Upper lobe of left lung (tissue), 4 donors: ENCODE data around the gene CACUL1.

Experiments used
- EP300 ChIP-seq, 4 donors: sonication (generic); formaldehyde crosslinking; IDR thresholded peaks; one replicate each; pipeline ENCODE4 v1.5.1; 2017; ENCODE audit warnings: antibody characterized with exemption in 4 of 4, control low read depth in 2 of 4
- POLR2A ChIP-seq, 4 donors: fragments of 450-650 bp; IDR thresholded peaks; one replicate each; pipeline ENCODE4 v1.5.1; 2016 to 2017; ENCODE audit warnings: antibody characterized with exemption in 4 of 4, mild to moderate bottlenecking in 2 of 4
- POLR2AphosphoS5 ChIP-seq, 2 donors: sonication (generic); formaldehyde crosslinking; IDR thresholded peaks; one replicate each; pipeline ENCODE4 v1.5.1; 2017; ENCODE audit warnings: antibody characterized with exemption in 2 of 2
- TF ChIP-seq, protein P1 (sequence below), 6 experiments: fragments of 450-650 bp in 4 of 6; fragments of 200-600 bp in 2 of 6; sonication (generic) in 2 of 6; IDR thresholded peaks; one replicate each; pipeline ENCODE4 v1.5.1; 2016 to 2019; ENCODE audit warnings: antibody characterized with exemption in 6 of 6

DNA sequence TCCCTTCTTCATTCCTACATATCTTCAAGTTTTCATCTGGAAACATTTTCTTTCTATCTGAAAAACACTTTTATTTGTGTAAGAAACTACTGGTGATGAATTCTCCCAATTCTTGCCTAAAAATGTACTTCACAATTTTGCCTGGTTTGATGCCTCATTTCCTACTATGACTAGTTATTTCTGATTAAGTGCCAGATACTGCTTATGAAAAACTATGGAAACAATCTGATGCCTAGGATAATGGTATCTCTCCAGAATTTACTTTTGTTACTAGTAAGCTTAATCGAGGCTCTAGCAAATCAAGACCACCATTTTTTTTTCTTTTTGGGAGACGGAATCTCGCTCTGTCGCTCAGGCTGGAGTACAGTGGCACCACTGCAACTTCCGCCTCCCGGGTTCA, 31.3 kb downstream of the CACUL1 start:
- TF ChIP-seq, protein P1, sequence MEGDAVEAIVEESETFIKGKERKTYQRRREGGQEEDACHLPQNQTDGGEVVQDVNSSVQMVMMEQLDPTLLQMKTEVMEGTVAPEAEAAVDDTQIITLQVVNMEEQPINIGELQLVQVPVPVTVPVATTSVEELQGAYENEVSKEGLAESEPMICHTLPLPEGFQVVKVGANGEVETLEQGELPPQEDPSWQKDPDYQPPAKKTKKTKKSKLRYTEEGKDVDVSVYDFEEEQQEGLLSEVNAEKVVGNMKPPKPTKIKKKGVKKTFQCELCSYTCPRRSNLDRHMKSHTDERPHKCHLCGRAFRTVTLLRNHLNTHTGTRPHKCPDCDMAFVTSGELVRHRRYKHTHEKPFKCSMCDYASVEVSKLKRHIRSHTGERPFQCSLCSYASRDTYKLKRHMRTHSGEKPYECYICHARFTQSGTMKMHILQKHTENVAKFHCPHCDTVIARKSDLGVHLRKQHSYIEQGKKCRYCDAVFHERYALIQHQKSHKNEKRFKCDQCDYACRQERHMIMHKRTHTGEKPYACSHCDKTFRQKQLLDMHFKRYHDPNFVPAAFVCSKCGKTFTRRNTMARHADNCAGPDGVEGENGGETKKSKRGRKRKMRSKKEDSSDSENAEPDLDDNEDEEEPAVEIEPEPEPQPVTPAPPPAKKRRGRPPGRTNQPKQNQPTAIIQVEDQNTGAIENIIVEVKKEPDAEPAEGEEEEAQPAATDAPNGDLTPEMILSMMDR (IDR thresholded peaks at IDR 0.05): no peak
- TF ChIP-seq POLR2AphosphoS5 (IDR thresholded peaks at IDR 0.05): no peak
- no peak for TF ChIP-seq POLR2A (IDR thresholded peaks at IDR 0.05)
- no peak for TF ChIP-seq EP300 (IDR thresholded peaks at IDR 0.05)
